IMR-90 (cell line): ENCODE measurements around the gene PCSK1N. TPM values are rescaled to one million over a fixed set of nuclear protein-coding genes. Genes with fewer than 3 reads are reported as not detected.

Experiments
- ATAC-seq: fragments of 200-7000 bp; cut with Tn5 transposase; 2 replicates; pipeline ENCODE4 v1.9.1; 2020; ENCODE audit warnings: low read depth, mild to moderate bottlenecking, moderate library complexity
- BruUV-seq: library from RNA; stranded (reverse); fragments of 400-500 nt; replicated peaks from 2 replicates; lab custom pipeline; 2021; lab: Mats Ljungman, UMichigan
- CTCF ChIA-PET: fragments of 300-600 bp; formaldehyde crosslinking; extraction: SDS; loops from one replicate; lab custom pipeline; 2021; ENCODE audit warnings: antibody characterized with exemption; lab: Yijun Ruan, JAX
- POLR2A ChIA-PET: fragments of 300-600 bp; sonication (Branson Sonifier 250); formaldehyde crosslinking; loops from one replicate; lab custom pipeline; 2022; ENCODE audit warnings: antibody characterized with exemption; ENCODE audit not compliant: unreplicated experiment; lab: Charles Lee
- DNase-seq: peaks from one replicate; pipeline ENCODE4 v3.0.0; 2013
- H2AFZ ChIP-seq: replicated peaks from 2 replicates; pipeline ENCODE3; 2013; ENCODE audit warnings: low read length, mild to moderate bottlenecking; ENCODE audit not compliant: poor library complexity
- H2AK5ac ChIP-seq: 2 replicates; pipeline ENCODE4 v1.6.1; 2013; ENCODE audit warnings: low read depth, low read length, inconsistent platforms
- H2AK9ac ChIP-seq: replicated peaks from 2 replicates; pipeline ENCODE3; 2013; ENCODE audit warnings: mild to moderate bottlenecking, low read depth, low read length, moderate library complexity; ENCODE audit not compliant: poor library complexity
- H2BK120ac ChIP-seq: 2 replicates; pipeline ENCODE4 v1.6.1; 2013; ENCODE audit warnings: low read depth, low read length, inconsistent platforms
- H2BK15ac ChIP-seq: 3 replicates; pipeline ENCODE4 v1.6.1; 2013; ENCODE audit warnings: low read depth, low read length, inconsistent platforms
- H2BK20ac ChIP-seq: 2 replicates; pipeline ENCODE4 v1.6.1; 2013; ENCODE audit warnings: low read depth, mild to moderate bottlenecking, inconsistent platforms, low read length, moderate library complexity
- H2BK5ac ChIP-seq: 2 replicates; pipeline ENCODE4 v1.6.1; 2013; ENCODE audit warnings: mild to moderate bottlenecking, low read depth, low read length, inconsistent platforms; ENCODE audit not compliant: poor library complexity, severe bottlenecking
- H3K14ac ChIP-seq: replicated peaks from 2 replicates; pipeline ENCODE4 v1.6.1; 2013; ENCODE audit warnings: low read depth, low read length, inconsistent platforms
- H3K18ac ChIP-seq: 2 replicates; pipeline ENCODE4 v1.6.1; 2013; ENCODE audit warnings: low read depth, low read length, control low read depth
- H3K23ac ChIP-seq: 2 replicates; pipeline ENCODE4 v1.6.1; 2013; ENCODE audit warnings: low read depth, low read length, inconsistent platforms
- H3K27ac ChIP-seq: 2 replicates; pipeline ENCODE4 v1.5.1; 2013; ENCODE audit warnings: mild to moderate bottlenecking, control low read depth, low read length; ENCODE audit not compliant: insufficient read depth
- H3K27me3 ChIP-seq: 2 replicates; pipeline ENCODE4 v1.6.1; 2013; ENCODE audit warnings: low read length; ENCODE audit not compliant: control insufficient read depth, insufficient read depth
- H3K36me3 ChIP-seq: 2 replicates; pipeline ENCODE4 v1.6.1; 2013; ENCODE audit warnings: low read length, mixed read lengths; ENCODE audit not compliant: control insufficient read depth, insufficient read depth
- H3K4ac ChIP-seq: 2 replicates; pipeline ENCODE4 v1.6.1; 2013; ENCODE audit warnings: low read depth, low read length, inconsistent platforms
- H3K4me1 ChIP-seq: 2 replicates; pipeline ENCODE4 v1.6.1; 2013; ENCODE audit warnings: low read length, mixed read lengths; ENCODE audit not compliant: control insufficient read depth, insufficient read depth
- H3K4me2 ChIP-seq: 2 replicates; pipeline ENCODE4 v1.6.1; 2013; ENCODE audit warnings: low read depth, mild to moderate bottlenecking, control low read depth, low read length, moderate library complexity
- H3K4me3 ChIP-seq: 2 replicates; pipeline ENCODE4 v1.5.1; 2013; ENCODE audit warnings: low read depth, mild to moderate bottlenecking, control low read depth, low read length, moderate library complexity; ENCODE audit not compliant: insufficient read depth
- H3K56ac ChIP-seq: 2 replicates; pipeline ENCODE4 v1.6.1; 2013; ENCODE audit warnings: low read length, inconsistent platforms; ENCODE audit not compliant: insufficient read depth; ENCODE audit errors: extremely low read depth
- H3K79me1 ChIP-seq, 2 experiments: 2 replicates each; pipeline ENCODE4 v1.6.1; 2013; ENCODE audit warnings: low read length in 2 of 2, inconsistent platforms in 1 of 2, low read depth in 1 of 2
- H3K9ac ChIP-seq: 2 replicates; pipeline ENCODE4 v1.6.1; 2013; ENCODE audit warnings: low read depth, low read length, control low read depth
- H3K9me1 ChIP-seq: 2 replicates; pipeline ENCODE4 v1.6.1; 2013; ENCODE audit warnings: low read length, inconsistent platforms; ENCODE audit not compliant: insufficient read depth
- H3K9me3 ChIP-seq: 2 replicates; pipeline ENCODE4 v1.6.1; 2013; ENCODE audit warnings: low read length; ENCODE audit not compliant: control insufficient read depth, insufficient read depth
- H4K20me1 ChIP-seq: 2 replicates; pipeline ENCODE4 v1.6.1; 2013; ENCODE audit warnings: low read length, inconsistent platforms; ENCODE audit not compliant: insufficient read depth
- H4K5ac ChIP-seq: 2 replicates; pipeline ENCODE4 v1.6.1; 2013; ENCODE audit warnings: mild to moderate bottlenecking, low read depth, low read length, control low read depth
- H4K8ac ChIP-seq, 2 experiments: 2 replicates each; pipeline ENCODE4 v1.6.1; 2013; ENCODE audit warnings: low read depth in 2 of 2, low read length in 2 of 2, control low read depth in 1 of 2, inconsistent platforms in 1 of 2
- H4K91ac ChIP-seq: 2 replicates; pipeline ENCODE4 v1.6.1; 2013; ENCODE audit warnings: low read depth, low read length, inconsistent platforms; ENCODE audit not compliant: insufficient read depth
- BHLHE40 ChIP-seq: fragments of 150-350 bp; IDR thresholded peaks from 2 replicates; pipeline ENCODE4 v1.6.1; 2016; ENCODE audit warnings: mild to moderate bottlenecking, low read depth, low read length
- WGBS, 2 experiments: methylation state at CpG; one replicate each; pipeline versions ENCODE4 v1.1.5 to v1.1.7; 2013; ENCODE audit warnings: missing lambda C conversion rate in 2 of 2; ENCODE audit not compliant: insufficient read length in 1 of 2; ENCODE audit errors: extremely low coverage in 2 of 2; 5-methylcytosine and 5-hydroxymethylcytosine counted together
- dilution Hi-C: fragments of 300-500 bp; cut with HindIII; formaldehyde crosslinking; loops from one replicate; pipeline ENCODE4 v1.14.3; 2018; ENCODE audit warnings: low sequenced_read_pairs; ENCODE audit not compliant: unreplicated experiment
- in situ Hi-C: fragments of 300-500 bp; cut with MboI; formaldehyde crosslinking; loops from 3 replicates; pipeline ENCODE4 v1.14.3; 2019; ENCODE audit warnings: low sequenced_read_pairs, inconsistent platforms, mixed read lengths
- intact Hi-C: fragments of 100-400 bp; cut with micrococcal nuclease; formaldehyde crosslinking; loops from 2 replicates; pipeline ENCODE4 v1.10.0; 2022
- polyA plus RNA-seq, 3 experiments: library from polyadenylated mRNA; depleted of rRNA; stranded (reverse); fragments of >200 nt; gene quantifications; 2 replicates each; pipeline ENCODE4 v1.2.3, GENCODE V29; 2012; ENCODE audit warnings: low replicate concordance in 1 of 3
- total RNA-seq: library from RNA; depleted of rRNA; stranded (reverse); fragments of >200 nt; gene quantifications from 2 replicates; pipeline ENCODE4 v1.2.3, GENCODE V29; 2012

Gene PCSK1N
- total and polyA plus RNA-seq, 2 of the 4 experiments (the other 2 are of a cell fraction), result 0.12 TPM; not detected in 1

GRCh38 chrX:48848847-48849246 lies 13.4 kb upstream of the PCSK1N start:
- ATAC-seq (no peak), DNase-seq (no peak)
- Histone ChIP-seq H2BK120ac (no peak overlapping the region), H4K91ac (no peak overlapping the region), H3K23ac (no peak overlapping the region), H4K20me1 (no peaks in the 10 kb centered on the region), H3K79me1 (no peaks in the 10 kb centered on the region), H2AK9ac (no peak overlapping the region), H3K36me3 (no peaks in the 10 kb centered on the region), H2AK5ac (no peak overlapping the region), H4K8ac (no peak overlapping the region), H2AFZ (no peak overlapping the region), H2BK15ac (no peak overlapping the region), H3K27me3 (0 out of 2 replicates have a peak, but pooled peaks cover 1% of the 10 kb centered on the region), H3K4me1 (no peaks in the 10 kb centered on the region), H3K9ac (no peak overlapping the region), H3K9me1 (no peaks in the 10 kb centered on the region), H3K9me3 (no peaks in the 10 kb centered on the region; the same call in 1 of the 2 replicates), H3K14ac (no peak overlapping the region), H2BK5ac (no peak overlapping the region), H3K4me2 (no peak overlapping the region), H3K4ac (no peak overlapping the region), H3K18ac (no peak overlapping the region), H3K27ac (no peak overlapping the region), H2BK20ac (no peak overlapping the region), H3K56ac (no peak overlapping the region), H4K5ac (no peak overlapping the region), H3K4me3 (no peak overlapping the region)
- BruUV-seq, result no TSS peak
- no CpG with 5 or more reads among the region's 1 CpG for WGBS, 2 experiments
- CTCF ChIA-PET, result no interaction called here
- in situ Hi-C loops, result no loop called here
- dilution Hi-C loops, result no loop called here
- intact Hi-C loops, result no loop called here
- TF ChIP-seq BHLHE40, result no peak
- POLR2A ChIA-PET, result no interaction called here
